K562 (cell line): ENCODE measurements around the gene SHB. TPM values are rescaled to one million over a fixed set of nuclear protein-coding genes. Genes with fewer than 3 reads are reported as not detected.

Source experiments
- BRF2 ChIP-seq: IDR thresholded peaks from 3 replicates; pipeline ENCODE4 v1.6.1; 2011; ENCODE audit warnings: borderline replicate concordance, mild to moderate bottlenecking; ENCODE audit not compliant: insufficient read length, insufficient read depth
- CHD1 ChIP-seq: fragments of 200-600 bp; sonication (generic); IDR thresholded peaks from one replicate; pipeline ENCODE4 v1.6.1; 2012; ENCODE audit warnings: mild to moderate bottlenecking, moderate library complexity, low read length, inconsistent platforms
- CHD4 ChIP-seq: fragments of 200-600 bp; sonication (generic); IDR thresholded peaks from 3 replicates; pipeline ENCODE4 v1.6.1; 2012; ENCODE audit warnings: low read depth, mild to moderate bottlenecking, mixed read lengths, low read length, inconsistent platforms; ENCODE audit not compliant: insufficient read depth, insufficient replicate concordance, poor library complexity, severe bottlenecking
- CREB1 ChIP-seq, 2 experiments: sonication (generic) in 1 of 2; formaldehyde crosslinking in 1 of 2; IDR thresholded peaks; 2 replicates each; pipeline versions ENCODE4 v1.6.1 to v1.8.0; 2012 to 2022; ENCODE audit warnings: inconsistent platforms in 1 of 2, mild to moderate bottlenecking in 1 of 2, missing genetic modification reagents in 1 of 2, moderate library complexity in 1 of 2
- DMBX1 ChIP-seq: fragments of 250-450 bp; sonication (Bioruptor Pico); IDR thresholded peaks from 2 replicates; pipeline ENCODE4 v1.8.0; 2022; ENCODE audit warnings: inconsistent platforms, mild to moderate bottlenecking, moderate library complexity, borderline replicate concordance
- ESRRB ChIP-seq: fragments of 250-450 bp; sonication (Bioruptor Pico); IDR thresholded peaks from 2 replicates; pipeline ENCODE4 v1.5.0; 2020; ENCODE audit warnings: mild to moderate bottlenecking, moderate library complexity, borderline replicate concordance
- ETV6 ChIP-seq, 3 experiments: fragments of 150-350 bp in 1 of 3; sonication (generic) in 1 of 3; formaldehyde crosslinking in 1 of 3; IDR thresholded peaks; 2 replicates each; pipeline versions ENCODE4 v1.6.1 to v1.8.0; 2014 to 2022; ENCODE audit warnings: borderline replicate concordance in 2 of 3, low read depth in 2 of 3, antibody characterized with exemption in 1 of 3, low read length in 1 of 3, mild to moderate bottlenecking in 1 of 3, missing genetic modification reagents in 1 of 3
- EWSR1 ChIP-seq: fragments of 450-650 bp; IDR thresholded peaks from 2 replicates; pipeline ENCODE4 v1.6.1; 2018; ENCODE audit warnings: borderline replicate concordance, mild to moderate bottlenecking, low read depth, moderate library complexity; ENCODE audit not compliant: partially characterized antibody
- EZH2 ChIP-seq: IDR thresholded peaks from 2 replicates; pipeline ENCODE4 v1.6.1; 2012; ENCODE audit warnings: low read depth, mild to moderate bottlenecking, inconsistent platforms, low read length, borderline replicate concordance
- FOXJ2 ChIP-seq: fragments of 200-800 bp; sonication (Bioruptor generic); IDR thresholded peaks from 2 replicates; pipeline ENCODE4 v1.6.1; 2016; ENCODE audit warnings: missing genetic modification characterization, missing compliant biosample characterization
- FOXK2 ChIP-seq, 2 experiments: fragments of 450-650 bp; IDR thresholded peaks in 1 of 2; conservative IDR thresholded peaks in 1 of 2; 2 replicates each; pipeline ENCODE4 v1.6.1; 2016; ENCODE audit warnings: low read depth in 2 of 2, mild to moderate bottlenecking in 1 of 2
- HNRNPH1 ChIP-seq: fragments of 200-400 bp; formaldehyde crosslinking; optimal IDR thresholded peaks from 2 replicates; pipeline ENCODE3; 2017; ENCODE audit warnings: low read depth, mild to moderate bottlenecking, low read length, moderate library complexity
- RB1 ChIP-seq: fragments of 450-650 bp; IDR thresholded peaks from 2 replicates; pipeline ENCODE4 v1.6.1; 2017; ENCODE audit warnings: low read depth, mild to moderate bottlenecking
- SAP30 ChIP-seq: fragments of 200-600 bp; sonication (generic); IDR thresholded peaks from 2 replicates; pipeline ENCODE4 v1.6.1; 2012; ENCODE audit warnings: borderline replicate concordance, low read depth, mild to moderate bottlenecking, moderate library complexity, low read length, control low read depth, inconsistent platforms; ENCODE audit not compliant: insufficient read depth, poor library complexity, severe bottlenecking
- SRSF1 ChIP-seq: fragments of 200-400 bp; formaldehyde crosslinking; IDR thresholded peaks from 2 replicates; pipeline ENCODE4 v1.6.1; 2017; ENCODE audit warnings: mild to moderate bottlenecking, low read depth, low read length, moderate library complexity
- TCF3 ChIP-seq: sonication (generic); formaldehyde crosslinking; IDR thresholded peaks from 2 replicates; pipeline ENCODE4 v1.4.0; 2020; ENCODE audit warnings: mild to moderate bottlenecking, missing genetic modification reagents
- THAP12 ChIP-seq: fragments of 250-450 bp; sonication (Bioruptor Pico); IDR thresholded peaks from 2 replicates; pipeline ENCODE4 v1.9.0; 2021; ENCODE audit warnings: mild to moderate bottlenecking, inconsistent platforms
- TRIM28 ChIP-seq: fragments of 450-650 bp; IDR thresholded peaks from 2 replicates; pipeline ENCODE4 v1.6.1; 2017
- ZEB2 ChIP-seq: fragments of 450-650 bp; IDR thresholded peaks from 2 replicates; pipeline ENCODE4 v1.6.1; 2016
- ZNF175 ChIP-seq: fragments of 200-800 bp; sonication (Bioruptor generic); IDR thresholded peaks from 2 replicates; pipeline ENCODE4 v1.6.1; 2016; ENCODE audit warnings: low read depth, mild to moderate bottlenecking, missing genetic modification characterization, missing compliant biosample characterization
- ZNF197 ChIP-seq: fragments of 200-800 bp; sonication (Bioruptor generic); IDR thresholded peaks from 2 replicates; pipeline ENCODE4 v1.6.1; 2016; ENCODE audit warnings: low read depth, missing genetic modification characterization, missing compliant biosample characterization
- ZNF354B ChIP-seq: fragments of 250-450 bp; sonication (Bioruptor Pico); IDR thresholded peaks from 2 replicates; pipeline ENCODE4 v1.4.0; 2020
- ZNF77 ChIP-seq: fragments of 250-450 bp; sonication (Bioruptor Pico); IDR thresholded peaks from 2 replicates; pipeline ENCODE4 v1.5.0; 2020
- ZNF778 ChIP-seq: fragments of 450-650 bp; formaldehyde crosslinking; IDR thresholded peaks from 2 replicates; pipeline ENCODE4 v1.4.0; 2020; ENCODE audit warnings: mild to moderate bottlenecking, moderate library complexity
- ZNF780A ChIP-seq: fragments of 250-450 bp; sonication (Bioruptor Pico); IDR thresholded peaks from 2 replicates; pipeline ENCODE4 v1.5.0; 2021; ENCODE audit warnings: mild to moderate bottlenecking
- polyA plus RNA-seq, 8 experiments: library from polyadenylated mRNA; depleted of rRNA in 4 of 8; stranded (reverse) in 5 of 8; unstranded in 3 of 8; fragments of >200 nt; fragmentation: Nextera tagmentation in 2 of 8; fragmentation: Illumina TruSeq in 1 of 8; extraction: Ambion mirVana in 2 of 8; extraction: Trizol in 1 of 8; gene quantifications; 2 replicates each; pipeline versions ENCODE4 v1.2.1 to v1.2.3, GENCODE V29; 2011 to 2014; ENCODE audit warnings: inconsistent platforms in 1 of 8, missing spikeins in 1 of 8
- total RNA-seq, 7 experiments: library from RNA; depleted of rRNA in 6 of 7; stranded (reverse); fragments of >200 nt in 6 of 7; fragmentation: Illumina TruSeq in 2 of 7; extraction: Trizol in 2 of 7; gene quantifications; 2 replicates each; pipeline versions ENCODE4 v1.2.1 to v1.2.3, GENCODE V29; 2011 to 2021; ENCODE audit warnings: low replicate concordance in 1 of 7

SHB gene
- total and polyA plus RNA-seq, 9 of the 15 experiments (the other 6 are each of a cell fraction or from before 2014, with no cell fraction given): 0.78 to 16.0 (median 5.3) TPM

DNA sequence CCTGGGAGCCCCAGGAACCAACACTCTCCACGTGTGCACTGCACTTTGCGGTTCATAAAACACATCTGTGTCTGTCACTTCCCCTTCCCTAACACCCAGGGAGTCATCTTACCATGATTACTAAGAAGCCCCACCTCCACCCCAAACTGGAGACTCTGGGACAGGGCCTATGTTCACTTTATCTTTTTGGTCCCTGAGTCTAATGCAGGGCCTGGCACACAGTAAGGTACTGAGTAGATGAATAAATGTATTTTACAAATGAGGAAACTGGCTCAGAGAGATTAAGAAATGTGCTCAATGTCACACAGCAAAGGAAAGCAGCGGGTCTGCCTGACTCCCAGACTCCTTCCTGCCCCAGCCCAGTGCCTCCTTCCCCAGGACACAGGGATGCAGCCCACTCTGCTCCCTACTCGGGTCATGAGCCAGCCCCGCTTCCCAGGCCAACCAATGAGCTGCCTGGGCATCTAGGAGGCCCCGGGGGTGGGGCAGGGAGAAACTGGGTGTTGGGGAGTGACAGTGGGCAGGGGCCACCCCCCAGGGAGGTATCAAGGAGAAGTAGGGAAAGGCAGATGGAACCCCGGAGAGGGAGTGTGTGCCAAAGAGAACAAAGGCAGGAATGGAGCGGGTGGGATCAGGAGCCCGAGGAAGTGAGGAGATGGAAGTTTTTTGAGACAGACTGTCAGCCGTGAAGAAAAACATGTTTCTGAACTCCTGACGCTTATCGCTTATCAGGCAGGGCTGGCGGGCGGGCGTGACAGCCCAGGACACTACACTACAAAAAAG lies 30.5 kb downstream of the SHB start (continued):
- no peak for TF ChIP-seq SAP30
- no peak for TF ChIP-seq SRSF1
- no peak for TF ChIP-seq THAP12 (CRISPR knock-in tag)
- no peak for TF ChIP-seq ZNF77 (CRISPR knock-in tag)
- TF ChIP-seq CHD1: no peak
- TF ChIP-seq ZNF197 (CRISPR knock-in tag): no peak
- TF ChIP-seq FOXK2 (conservative IDR thresholded peaks at IDR 0.05 in 1 of 2, IDR thresholded peaks at IDR 0.05 in 1 of 2; ENCODE audit: low read depth in 2 of 2): 0 out of 4 replicates have a peak, but pooled peaks of 1 of the 2 experiments have one; percentile 11
- TF ChIP-seq BRF2: no peak
- no peak for TF ChIP-seq ZNF354B
- TF ChIP-seq RB1: no peak
- no peak for TF ChIP-seq HNRNPH1
- no peak for TF ChIP-seq TCF3 (CRISPR knock-in tag)
- no peak for TF ChIP-seq CREB1 (IDR thresholded peaks at IDR 0.05)
- TF ChIP-seq CREB1 (CRISPR knock-in tag; IDR thresholded peaks at IDR 0.05): 0 out of 2 replicates have a peak, but pooled peaks have one; percentile 28
- no peak for TF ChIP-seq ZNF778 (CRISPR knock-in tag)
- TF ChIP-seq EWSR1: no peak
- TF ChIP-seq ESRRB (CRISPR knock-in tag): no peak
- TF ChIP-seq ETV6 (IDR thresholded peaks at IDR 0.05; ENCODE audit: borderline replicate concordance in 1 of 2, low read depth in 2 of 2, low read length in 1 of 2): no peak
- TF ChIP-seq ETV6 (CRISPR knock-in tag; IDR thresholded peaks at IDR 0.05; ENCODE audit: borderline replicate concordance): no peak
- TF ChIP-seq CHD4: peak; percentile 71
- no peak for TF ChIP-seq DMBX1 (CRISPR knock-in tag)
- TF ChIP-seq ZNF780A: no peak
- TF ChIP-seq FOXJ2 (tag): no peak
- no peak for TF ChIP-seq ZEB2
- no peak for TF ChIP-seq EZH2
- TF ChIP-seq TRIM28: no peak
- TF ChIP-seq ZNF175 (CRISPR knock-in tag): no peak
